ENCODE measurements around the gene ANKRD52.

DNA sequence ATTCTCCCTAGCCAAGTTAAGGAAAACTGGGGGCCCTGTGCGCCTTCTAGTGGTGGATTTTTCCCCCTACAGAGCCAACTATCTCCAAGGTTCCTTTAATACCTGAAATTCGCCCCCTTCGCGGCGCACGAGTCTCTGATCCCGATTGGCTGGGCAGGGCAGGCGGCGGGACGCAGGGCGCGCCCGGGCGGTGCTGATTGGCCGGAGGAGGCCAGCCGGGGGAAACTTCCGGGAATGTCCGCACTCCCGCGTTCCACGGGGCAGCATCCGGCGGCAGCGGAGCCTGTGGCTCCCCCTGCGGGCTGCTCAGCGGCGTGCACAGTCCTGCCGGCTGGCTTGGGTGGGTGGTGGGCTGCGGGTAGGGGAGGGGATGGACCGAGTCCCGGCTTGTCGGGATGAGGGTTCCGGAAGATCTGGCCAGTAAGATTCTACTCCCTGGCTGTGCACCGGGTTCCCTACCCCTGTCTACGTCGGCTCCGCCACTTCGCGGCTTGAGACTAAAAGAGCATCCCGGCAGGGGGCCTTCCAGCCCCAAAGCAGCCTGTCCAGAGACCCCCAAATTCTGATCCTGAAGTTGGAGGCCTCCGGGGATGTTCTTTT lies 34.0 kb downstream of the ANKRD52 start, which contains the start of gene NABP2:
- TF ChIP-seq, protein P1, sequence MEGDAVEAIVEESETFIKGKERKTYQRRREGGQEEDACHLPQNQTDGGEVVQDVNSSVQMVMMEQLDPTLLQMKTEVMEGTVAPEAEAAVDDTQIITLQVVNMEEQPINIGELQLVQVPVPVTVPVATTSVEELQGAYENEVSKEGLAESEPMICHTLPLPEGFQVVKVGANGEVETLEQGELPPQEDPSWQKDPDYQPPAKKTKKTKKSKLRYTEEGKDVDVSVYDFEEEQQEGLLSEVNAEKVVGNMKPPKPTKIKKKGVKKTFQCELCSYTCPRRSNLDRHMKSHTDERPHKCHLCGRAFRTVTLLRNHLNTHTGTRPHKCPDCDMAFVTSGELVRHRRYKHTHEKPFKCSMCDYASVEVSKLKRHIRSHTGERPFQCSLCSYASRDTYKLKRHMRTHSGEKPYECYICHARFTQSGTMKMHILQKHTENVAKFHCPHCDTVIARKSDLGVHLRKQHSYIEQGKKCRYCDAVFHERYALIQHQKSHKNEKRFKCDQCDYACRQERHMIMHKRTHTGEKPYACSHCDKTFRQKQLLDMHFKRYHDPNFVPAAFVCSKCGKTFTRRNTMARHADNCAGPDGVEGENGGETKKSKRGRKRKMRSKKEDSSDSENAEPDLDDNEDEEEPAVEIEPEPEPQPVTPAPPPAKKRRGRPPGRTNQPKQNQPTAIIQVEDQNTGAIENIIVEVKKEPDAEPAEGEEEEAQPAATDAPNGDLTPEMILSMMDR (IDR thresholded peaks at IDR 0.05; ENCODE audit: insufficient read depth, low read length), result peak; percentile 29
- TF ChIP-seq POLR2AphosphoS5 (IDR thresholded peaks at IDR 0.05; ENCODE audit: low read depth), result peak; percentile 12; the same call in 1 of the 2 replicates
